HL-60 (cell line): ENCODE results near the gene PDE3A.

ENCODE experiments used
- CTCF ChIP-seq: IDR thresholded peaks from one replicate; pipeline ENCODE4 v1.5.1; 2011; ENCODE audit warnings: low read length, control low read depth, inconsistent platforms; ENCODE audit not compliant: insufficient read depth
- GABPA ChIP-seq: IDR thresholded peaks from 2 replicates; pipeline ENCODE4 v1.6.1; 2012; ENCODE audit warnings: low read depth
- POLR2AphosphoS5 ChIP-seq: IDR thresholded peaks from 2 replicates; pipeline ENCODE4 v1.6.1; 2012; ENCODE audit warnings: low read depth
- REST ChIP-seq: IDR thresholded peaks from 2 replicates; pipeline ENCODE4 v1.6.1; 2012; ENCODE audit warnings: low read depth; ENCODE audit not compliant: insufficient replicate concordance
- SPI1 ChIP-seq: IDR thresholded peaks from 2 replicates; pipeline ENCODE4 v1.6.1; 2012; ENCODE audit warnings: low read depth, mild to moderate bottlenecking, borderline replicate concordance

GRCh38 chr12:20320552-20320951 is 47.8 kb upstream of the PDE3A start:
- TF ChIP-seq CTCF, result no peak
- TF ChIP-seq REST, result no peak
- TF ChIP-seq POLR2AphosphoS5, result no peak
- no peak for TF ChIP-seq GABPA
- no peak for TF ChIP-seq SPI1
